Suprapubic skin (tissue), 4 donors: Measurements from ENCODE around the gene CCDC38. TPM values are rescaled to one million over a fixed set of nuclear protein-coding genes. Genes with fewer than 3 reads are reported as not detected.

Source experiments
- DNase-seq, 2 donors: peaks; one replicate each; pipeline ENCODE4 v3.0.0-alpha.2; 2019; ENCODE audit warnings: low spot score in 2 of 2
- H3K27ac ChIP-seq: fragments of 200-600 bp; sonication (generic); one replicate; pipeline ENCODE4 v1.5.1; 2019
- H3K27me3 ChIP-seq: fragments of 200-600 bp; sonication (generic); one replicate; pipeline ENCODE4 v1.5.1; 2019
- H3K36me3 ChIP-seq: fragments of 200-600 bp; sonication (generic); one replicate; pipeline ENCODE4 v1.5.1; 2019
- H3K4me1 ChIP-seq: fragments of 200-600 bp; sonication (generic); one replicate; pipeline ENCODE4 v1.5.1; 2019
- H3K4me3 ChIP-seq: fragments of 200-600 bp; sonication (generic); one replicate; pipeline ENCODE4 v1.5.1; 2019; ENCODE audit warnings: mild to moderate bottlenecking
- H3K9me3 ChIP-seq: fragments of 200-600 bp; sonication (generic); one replicate; pipeline ENCODE4 v1.5.1; 2019
- EP300 ChIP-seq: sonication (generic); formaldehyde crosslinking; IDR thresholded peaks from one replicate; pipeline ENCODE4 v1.6.1; 2017; ENCODE audit warnings: antibody characterized with exemption
- POLR2A ChIP-seq, 2 donors: fragments of 450-650 bp; IDR thresholded peaks; one replicate each; pipeline ENCODE4 v1.6.1; 2017; ENCODE audit warnings: antibody characterized with exemption in 2 of 2, mild to moderate bottlenecking in 2 of 2, moderate library complexity in 2 of 2
- POLR2AphosphoS5 ChIP-seq, 3 donors: sonication (generic); formaldehyde crosslinking; IDR thresholded peaks; one replicate each; pipeline ENCODE4 v1.6.1; 2017; ENCODE audit warnings: antibody characterized with exemption in 3 of 3
- WGBS: methylation state at CpG from one replicate; pipeline ENCODE4 v1.1.5; 2018; 5-methylcytosine and 5-hydroxymethylcytosine counted together
- total RNA-seq, 4 donors: library from RNA; depleted of rRNA; stranded (reverse); fragments of >200 nt; gene quantifications; one replicate each; pipeline ENCODE4 v1.1.0, GENCODE V29; 2016
- TF ChIP-seq, protein P1 (sequence below), 2 donors: fragments of 200-600 bp in 1 of 2; fragments of 450-650 bp in 1 of 2; sonication (generic) in 1 of 2; IDR thresholded peaks; one replicate each; pipeline ENCODE4 v1.5.1; 2016 to 2019; ENCODE audit warnings: antibody characterized with exemption in 2 of 2, mild to moderate bottlenecking in 1 of 2, moderate library complexity in 1 of 2

CCDC38 gene
- total RNA-seq, 4 donors from 2014 or later: 0.29 TPM; not detected in 3

DNA sequence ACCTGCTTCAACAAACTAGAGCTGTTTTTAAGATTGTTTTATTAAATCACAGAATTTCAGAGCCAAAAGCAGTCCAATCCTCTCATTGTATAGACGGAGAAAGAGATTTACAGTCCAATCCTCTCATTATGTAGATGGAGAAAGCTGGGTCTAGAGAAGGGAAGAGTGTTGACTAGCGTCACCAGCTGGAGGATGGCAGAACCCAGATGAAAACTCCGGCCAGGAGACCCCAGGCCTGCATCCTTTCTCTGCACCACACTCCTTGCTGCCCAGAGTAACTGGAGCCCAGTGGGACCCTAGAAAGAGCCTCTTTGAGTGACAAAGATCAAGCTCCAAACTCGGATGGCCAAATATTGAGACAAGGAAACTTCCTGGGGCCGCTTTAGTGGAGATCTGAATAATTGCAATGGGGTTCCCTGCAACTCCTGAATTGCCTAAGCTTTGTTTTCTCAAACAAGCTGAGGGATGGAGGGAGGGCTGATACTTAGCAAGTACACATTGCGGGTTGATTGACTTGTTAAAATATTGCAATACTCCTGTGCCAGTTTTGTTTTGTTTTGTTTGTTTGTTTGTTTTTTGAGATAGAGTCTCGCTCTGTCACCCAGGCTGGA is 13.2 kb upstream of the CCDC38 start:
- no peak for DNase-seq
- Histone ChIP-seq H3K4me3 (no peak overlapping the region), H3K9me3 (no peaks in the 10 kb centered on the region), H3K36me3 (no peaks in the 10 kb centered on the region), H3K27ac (no peak overlapping the region), H3K27me3 (no peaks in the 10 kb centered on the region), H3K4me1 (no peaks in the 10 kb centered on the region)
- TF ChIP-seq POLR2AphosphoS5 (IDR thresholded peaks at IDR 0.05) (no peak), POLR2A (IDR thresholded peaks at IDR 0.05) (no peak), EP300 (no peak)
- TF ChIP-seq, protein P1, sequence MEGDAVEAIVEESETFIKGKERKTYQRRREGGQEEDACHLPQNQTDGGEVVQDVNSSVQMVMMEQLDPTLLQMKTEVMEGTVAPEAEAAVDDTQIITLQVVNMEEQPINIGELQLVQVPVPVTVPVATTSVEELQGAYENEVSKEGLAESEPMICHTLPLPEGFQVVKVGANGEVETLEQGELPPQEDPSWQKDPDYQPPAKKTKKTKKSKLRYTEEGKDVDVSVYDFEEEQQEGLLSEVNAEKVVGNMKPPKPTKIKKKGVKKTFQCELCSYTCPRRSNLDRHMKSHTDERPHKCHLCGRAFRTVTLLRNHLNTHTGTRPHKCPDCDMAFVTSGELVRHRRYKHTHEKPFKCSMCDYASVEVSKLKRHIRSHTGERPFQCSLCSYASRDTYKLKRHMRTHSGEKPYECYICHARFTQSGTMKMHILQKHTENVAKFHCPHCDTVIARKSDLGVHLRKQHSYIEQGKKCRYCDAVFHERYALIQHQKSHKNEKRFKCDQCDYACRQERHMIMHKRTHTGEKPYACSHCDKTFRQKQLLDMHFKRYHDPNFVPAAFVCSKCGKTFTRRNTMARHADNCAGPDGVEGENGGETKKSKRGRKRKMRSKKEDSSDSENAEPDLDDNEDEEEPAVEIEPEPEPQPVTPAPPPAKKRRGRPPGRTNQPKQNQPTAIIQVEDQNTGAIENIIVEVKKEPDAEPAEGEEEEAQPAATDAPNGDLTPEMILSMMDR (IDR thresholded peaks at IDR 0.05): no peak
- WGBS: 96% methylated on average over 7 of the region's 7 CpGs

- WGBS: 35% methylated on average over 1 of the region's 1 CpG
- Histone ChIP-seq H3K4me1 (no peaks in the 10 kb centered on the region), H3K4me3 (no peak overlapping the region), H3K27ac (no peak overlapping the region), H3K9me3 (no peaks in the 10 kb centered on the region), H3K27me3 (no peaks in the 10 kb centered on the region), H3K36me3 (no peaks in the 10 kb centered on the region)
- no peak for TF ChIP-seq EP300
- no peak for TF ChIP-seq POLR2AphosphoS5 (IDR thresholded peaks at IDR 0.05)
- TF ChIP-seq, protein P1 (IDR thresholded peaks at IDR 0.05): no peak
- TF ChIP-seq POLR2A (IDR thresholded peaks at IDR 0.05): no peak
- no peak for DNase-seq
Observed at GRCh38 chr12:95953000-95953399, 10.6 kb upstream of the CCDC38 start.

GRCh38 chr12:95951515-95951914 is 9.1 kb upstream of the CCDC38 start:
- DNase-seq: no peak
- Histone ChIP-seq H3K36me3 (no peaks in the 10 kb centered on the region), H3K9me3 (no peaks in the 10 kb centered on the region), H3K27ac (no peak overlapping the region), H3K4me1 (no peaks in the 10 kb centered on the region), H3K27me3 (no peaks in the 10 kb centered on the region), H3K4me3 (no peak overlapping the region)
- TF ChIP-seq POLR2A (IDR thresholded peaks at IDR 0.05): no peak

DNA sequence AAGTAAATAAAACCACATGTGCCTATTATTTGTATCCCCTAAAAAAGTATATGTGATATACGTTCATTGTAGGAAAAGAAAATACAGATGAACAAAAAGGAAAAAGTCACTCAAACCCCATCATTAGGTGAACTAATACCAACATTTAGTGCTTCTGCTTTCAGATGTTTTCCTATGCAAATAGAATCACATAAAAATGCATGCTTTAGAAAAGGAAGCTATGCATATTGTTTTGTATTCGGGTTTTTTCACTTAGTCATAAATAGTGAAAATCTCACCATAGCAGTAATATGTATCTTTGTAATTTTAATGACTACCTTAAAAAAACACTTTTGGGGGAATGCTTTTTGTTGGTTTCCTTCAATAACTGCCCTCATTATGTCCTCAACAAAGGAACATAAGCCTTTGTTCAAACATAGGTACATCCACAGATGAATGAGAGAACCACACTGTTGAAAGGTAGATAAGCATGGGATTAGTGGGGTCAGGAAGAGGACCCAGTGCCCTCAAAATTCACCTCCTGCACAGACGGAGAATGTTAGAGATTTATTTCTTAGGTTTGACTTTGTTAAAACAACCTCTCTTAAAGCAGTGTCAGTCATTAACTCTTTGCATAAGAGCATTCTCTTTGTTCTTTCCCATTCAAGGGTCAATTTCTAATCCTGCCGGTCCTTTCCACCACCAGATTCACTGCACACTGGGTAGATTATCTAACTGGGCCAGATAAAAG is 7.2 kb upstream of the CCDC38 start:
- H3K9me3 ChIP-seq: no peaks in the 10 kb centered on the region
- TF ChIP-seq EP300: no peak
- no peak for TF ChIP-seq POLR2AphosphoS5 (IDR thresholded peaks at IDR 0.05)
- TF ChIP-seq, protein P1 (IDR thresholded peaks at IDR 0.05): no peak
- no peak for TF ChIP-seq POLR2A (IDR thresholded peaks at IDR 0.05)
- no peaks in the 10 kb centered on the region for H3K36me3 ChIP-seq
- no peaks in the 10 kb centered on the region for H3K4me1 ChIP-seq
- H3K27me3 ChIP-seq: no peaks in the 10 kb centered on the region
- no peak overlapping the region for H3K27ac ChIP-seq
- WGBS: 60% methylated on average over 4 of the region's 4 CpGs
- H3K4me3 ChIP-seq: no peak overlapping the region
- DNase-seq: no peak

GRCh38 chr12:95944108-95944704 is 1.8 kb upstream of the CCDC38 start:
- Histone ChIP-seq H3K9me3 (no peaks in the 10 kb centered on the region), H3K4me3 (no peak overlapping the region), H3K27ac (no peak overlapping the region), H3K36me3 (no peaks in the 10 kb centered on the region), H3K27me3 (no peaks in the 10 kb centered on the region), H3K4me1 (peaks cover 13% of the 10 kb centered on the region)
- TF ChIP-seq EP300 (no peak), POLR2A (IDR thresholded peaks at IDR 0.05) (no peak), POLR2AphosphoS5 (IDR thresholded peaks at IDR 0.05) (no peak)
- TF ChIP-seq, protein P1 (IDR thresholded peaks at IDR 0.05): no peak
- no peak for DNase-seq
- WGBS: 76% methylated on average over 10 of the region's 10 CpGs
